HL-60 (cell line): ENCODE data around the gene UGT1A5.

Experiments
- DNase-seq, 2 experiments: peaks; one replicate each; pipeline ENCODE4 v3.0.0-alpha.2; 2010 to 2020; ENCODE audit warnings: low read depth in 1 of 2, low spot score in 1 of 2
- H3K27ac ChIP-seq: fragments of 250-450 bp; sonication (Bioruptor Pico); replicated peaks from 2 replicates; pipeline ENCODE4 v1.5.1; 2020; ENCODE audit warnings: mild to moderate bottlenecking, moderate library complexity
- H3K27me3 ChIP-seq: fragments of 250-450 bp; sonication (Bioruptor Pico); 2 replicates; pipeline ENCODE4 v1.5.1; 2021; ENCODE audit warnings: mild to moderate bottlenecking, moderate library complexity; ENCODE audit not compliant: insufficient read depth, poor library complexity, severe bottlenecking
- H3K4me3 ChIP-seq: replicated peaks from 2 replicates; pipeline ENCODE4 v1.5.1; 2011; ENCODE audit warnings: mild to moderate bottlenecking, control low read depth, low read length; ENCODE audit not compliant: insufficient read depth
- GABPA ChIP-seq: IDR thresholded peaks from 2 replicates; pipeline ENCODE4 v1.6.1; 2012; ENCODE audit warnings: low read depth
- POLR2AphosphoS5 ChIP-seq: IDR thresholded peaks from 2 replicates; pipeline ENCODE4 v1.6.1; 2012; ENCODE audit warnings: low read depth
- REST ChIP-seq: IDR thresholded peaks from 2 replicates; pipeline ENCODE4 v1.6.1; 2012; ENCODE audit warnings: low read depth; ENCODE audit not compliant: insufficient replicate concordance
- SPI1 ChIP-seq: IDR thresholded peaks from 2 replicates; pipeline ENCODE4 v1.6.1; 2012; ENCODE audit warnings: low read depth, mild to moderate bottlenecking, borderline replicate concordance
- TF ChIP-seq, protein P1 (sequence below): IDR thresholded peaks from one replicate; pipeline ENCODE4 v1.5.1; 2011; ENCODE audit warnings: low read length, control low read depth, inconsistent platforms; ENCODE audit not compliant: insufficient read depth

The UGT1A5 gene

DNA sequence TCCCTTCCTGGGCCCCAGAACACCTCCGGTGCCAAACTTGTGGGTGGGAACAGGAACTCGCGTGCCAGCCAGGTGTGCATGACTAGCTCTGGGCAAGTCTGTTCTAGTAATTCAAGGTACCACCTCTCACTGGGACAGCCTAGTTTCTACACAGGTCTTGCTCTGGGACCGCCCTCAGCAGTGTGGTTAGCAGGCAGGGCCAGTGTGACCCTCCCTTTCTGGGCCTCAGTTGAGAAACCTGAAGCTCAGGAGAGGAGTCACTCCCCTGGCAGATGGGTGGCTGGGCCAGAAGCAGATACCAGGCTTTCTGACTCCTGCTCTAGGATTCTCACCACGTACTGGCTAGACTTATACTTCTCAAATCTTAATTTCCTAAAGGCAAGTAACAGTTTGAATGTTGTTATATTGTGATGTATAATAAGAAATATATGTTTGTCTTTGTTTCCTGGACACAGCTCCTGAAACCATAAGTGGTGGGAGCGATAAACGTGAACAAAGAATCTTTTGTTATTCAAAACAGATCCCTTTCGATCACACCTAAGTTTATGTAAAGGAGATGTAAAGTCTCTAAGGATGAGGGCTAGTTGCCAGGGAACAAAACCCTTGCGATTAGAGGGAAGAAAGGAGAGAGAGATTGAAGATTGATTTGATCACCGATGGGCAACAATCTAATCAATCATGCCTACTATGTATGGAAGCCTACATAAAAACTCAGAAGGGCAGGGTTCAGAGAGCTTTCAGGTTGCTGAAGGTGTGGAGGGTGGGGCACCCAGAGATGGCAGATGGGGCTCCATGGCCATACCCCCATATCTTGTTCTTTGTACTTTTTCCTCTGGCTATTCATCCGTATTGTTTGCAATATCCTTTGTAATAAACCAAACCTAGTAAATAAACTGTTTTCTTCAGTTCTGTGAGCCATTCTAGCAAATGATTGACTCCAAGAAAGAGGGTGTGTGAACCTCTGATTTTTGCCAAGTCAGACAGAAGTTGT, 21.0 kb upstream of the UGT1A5 start:
- DNase-seq, result no peak

GRCh38 chr2:233692648-233693047, 20.1 kb upstream of the UGT1A5 start, which contains the start of gene UGT1A6:
TSS of gene UGT1A6 (plus strand) at chr2:233692890. CDS start at chr2:233693005, 115 bp downstream.
- Histone ChIP-seq H3K27me3 (no peaks in the 10 kb centered on the region), H3K4me3 (no peak within 1 kb of the TSS), H3K27ac (no peak within 1 kb of the TSS)
- TF ChIP-seq REST (no peak), POLR2AphosphoS5 (no peak), GABPA (no peak), SPI1 (no peak)
- TF ChIP-seq, protein P1, sequence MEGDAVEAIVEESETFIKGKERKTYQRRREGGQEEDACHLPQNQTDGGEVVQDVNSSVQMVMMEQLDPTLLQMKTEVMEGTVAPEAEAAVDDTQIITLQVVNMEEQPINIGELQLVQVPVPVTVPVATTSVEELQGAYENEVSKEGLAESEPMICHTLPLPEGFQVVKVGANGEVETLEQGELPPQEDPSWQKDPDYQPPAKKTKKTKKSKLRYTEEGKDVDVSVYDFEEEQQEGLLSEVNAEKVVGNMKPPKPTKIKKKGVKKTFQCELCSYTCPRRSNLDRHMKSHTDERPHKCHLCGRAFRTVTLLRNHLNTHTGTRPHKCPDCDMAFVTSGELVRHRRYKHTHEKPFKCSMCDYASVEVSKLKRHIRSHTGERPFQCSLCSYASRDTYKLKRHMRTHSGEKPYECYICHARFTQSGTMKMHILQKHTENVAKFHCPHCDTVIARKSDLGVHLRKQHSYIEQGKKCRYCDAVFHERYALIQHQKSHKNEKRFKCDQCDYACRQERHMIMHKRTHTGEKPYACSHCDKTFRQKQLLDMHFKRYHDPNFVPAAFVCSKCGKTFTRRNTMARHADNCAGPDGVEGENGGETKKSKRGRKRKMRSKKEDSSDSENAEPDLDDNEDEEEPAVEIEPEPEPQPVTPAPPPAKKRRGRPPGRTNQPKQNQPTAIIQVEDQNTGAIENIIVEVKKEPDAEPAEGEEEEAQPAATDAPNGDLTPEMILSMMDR, result no peak
- DNase-seq, result no peak

More for the DNA sequence above, 21.0 kb upstream of the UGT1A5 start:
- Histone ChIP-seq H3K27me3 (no peaks in the 10 kb centered on the region), H3K4me3 (no peak overlapping the region), H3K27ac (no peak overlapping the region)
- TF ChIP-seq SPI1 (no peak), GABPA (no peak), REST (no peak), POLR2AphosphoS5 (no peak)
- TF ChIP-seq, protein P1, result no peak

DNA sequence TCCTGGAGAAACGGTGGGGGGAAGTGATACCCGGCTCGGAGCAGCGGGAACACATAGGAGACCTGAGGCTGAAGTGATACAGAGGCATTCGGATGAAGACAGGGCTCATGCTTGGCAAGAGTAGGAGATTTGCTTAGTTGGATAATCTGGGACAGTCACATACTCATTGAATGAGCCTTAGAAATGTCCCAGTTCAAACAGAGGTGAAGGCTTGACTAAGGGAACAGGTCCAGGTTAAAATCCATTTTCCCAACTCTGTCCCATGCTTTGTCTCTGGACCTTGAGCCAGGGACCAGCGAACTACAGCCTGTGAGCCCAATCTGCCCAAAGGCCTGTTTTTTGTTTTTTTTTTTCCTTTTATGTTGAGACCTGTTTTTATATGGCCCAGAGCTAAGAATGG, 18.7 kb upstream of the UGT1A5 start:
- DNase-seq, result no peak
- TF ChIP-seq, protein P1, result no peak
- TF ChIP-seq GABPA, result no peak
- TF ChIP-seq REST, result no peak
- TF ChIP-seq POLR2AphosphoS5, result no peak
- no peak for TF ChIP-seq SPI1
- Histone ChIP-seq H3K27me3 (no peaks in the 10 kb centered on the region), H3K4me3 (no peak overlapping the region), H3K27ac (no peak overlapping the region)
